HG02870 (cell line): Measurements from ENCODE around the gene ZNF516.

ENCODE experiments used
- ATAC-seq: cut with Tn5 transposase; IDR thresholded peaks from one replicate; pipeline ENCODE4 v1.9.1; 2021; ENCODE audit warnings: mild to moderate bottlenecking, moderate library complexity; ENCODE audit not compliant: unreplicated experiment

ZNF516 gene

DNA sequence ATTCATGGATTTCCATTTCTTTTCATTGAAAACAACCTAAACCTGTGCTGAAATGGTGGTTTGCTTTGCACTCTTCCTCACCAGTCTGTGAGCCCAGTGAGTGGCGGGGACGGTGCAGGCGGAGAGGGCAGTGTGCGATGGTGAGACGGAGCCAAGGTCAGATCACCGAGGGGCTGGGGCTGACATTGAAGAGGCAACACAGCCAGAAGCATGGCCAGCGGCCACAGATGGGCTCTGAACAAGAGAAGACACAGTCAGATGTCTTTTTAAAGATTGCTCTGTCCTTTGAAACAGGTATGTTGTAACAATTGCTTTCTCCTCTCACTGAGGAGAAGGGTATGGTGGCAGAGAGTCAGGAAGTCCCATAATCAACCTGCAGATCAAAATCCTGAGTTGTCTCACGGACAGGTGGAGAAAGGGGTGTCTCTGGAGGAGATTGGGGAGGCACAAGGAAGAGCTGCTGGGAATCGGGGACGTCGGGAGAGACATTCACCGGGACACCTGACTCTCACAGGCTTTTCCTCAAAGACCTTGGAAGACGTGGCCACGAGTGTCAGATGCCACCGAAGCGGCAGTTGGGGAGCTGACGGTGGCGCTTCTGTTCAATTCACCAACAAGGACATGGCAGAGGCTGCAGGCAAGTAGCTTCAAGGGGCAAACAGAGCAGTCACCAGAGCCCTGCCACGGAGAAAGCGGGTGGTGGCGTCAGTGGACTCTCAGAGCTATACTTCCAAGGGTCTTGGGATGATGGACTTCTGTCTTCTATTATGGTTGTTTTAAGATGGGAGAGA lies 12.1 kb upstream of the ZNF516 start:
- ATAC-seq: no peak

DNA sequence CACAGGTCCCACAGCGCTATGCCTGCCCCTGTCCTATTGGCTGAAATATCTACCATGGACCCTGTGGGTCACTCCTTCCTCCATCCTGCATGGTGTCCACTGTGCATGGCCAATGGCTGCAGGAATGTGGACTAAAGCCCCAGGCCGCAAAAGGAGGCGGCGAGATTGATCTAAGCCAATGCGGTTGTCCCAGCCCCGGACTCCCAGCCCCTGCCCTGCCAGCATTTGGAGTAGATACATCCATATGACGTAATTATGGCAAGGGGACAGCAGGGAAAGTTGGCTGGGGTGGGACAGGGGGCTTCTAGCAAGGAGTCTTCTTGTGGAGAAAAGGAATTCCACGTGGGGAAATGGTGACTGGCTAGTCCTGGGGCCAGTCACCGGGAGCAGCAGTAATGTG lies 11.4 kb upstream of the ZNF516 start:
- no peak for ATAC-seq

DNA sequence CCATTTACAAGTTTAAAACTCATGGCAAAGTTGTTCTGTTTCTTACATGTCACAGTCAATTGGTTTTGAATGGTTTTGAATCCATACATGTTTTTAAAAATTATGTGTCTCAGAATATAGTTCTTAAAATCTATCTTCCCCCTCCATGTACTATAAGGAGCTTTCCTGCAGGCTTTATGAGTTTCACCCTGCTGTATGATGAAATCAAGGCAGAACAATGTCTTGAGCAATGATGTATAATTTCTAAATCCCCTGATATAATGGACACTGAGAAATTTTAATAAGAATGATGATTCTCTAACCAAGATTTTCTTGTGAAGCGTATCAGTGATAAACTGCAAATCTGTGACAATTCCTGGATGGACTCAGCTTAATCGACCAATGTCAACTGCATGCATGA lies 10.6 kb upstream of the ZNF516 start:
- no peak for ATAC-seq

DNA sequence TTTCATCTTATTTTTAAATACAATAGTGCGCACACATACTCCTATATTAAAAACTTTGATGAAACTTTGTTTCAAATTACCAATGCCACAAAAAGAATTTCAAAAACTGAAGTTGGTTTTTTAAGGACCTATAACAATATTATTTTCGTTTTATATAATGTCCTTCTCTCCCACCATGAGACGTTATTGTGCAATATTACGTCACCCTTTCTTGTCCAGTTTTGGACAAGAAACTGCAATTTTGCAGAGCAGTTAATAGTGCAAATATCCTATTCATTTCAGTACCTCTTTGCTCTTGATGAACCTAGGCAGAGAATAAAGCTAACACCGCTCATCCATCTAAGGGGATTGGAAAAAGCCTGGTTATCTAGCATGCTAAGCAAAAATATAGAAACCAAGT lies 9.7 kb upstream of the ZNF516 start:
- ATAC-seq: no peak

DNA sequence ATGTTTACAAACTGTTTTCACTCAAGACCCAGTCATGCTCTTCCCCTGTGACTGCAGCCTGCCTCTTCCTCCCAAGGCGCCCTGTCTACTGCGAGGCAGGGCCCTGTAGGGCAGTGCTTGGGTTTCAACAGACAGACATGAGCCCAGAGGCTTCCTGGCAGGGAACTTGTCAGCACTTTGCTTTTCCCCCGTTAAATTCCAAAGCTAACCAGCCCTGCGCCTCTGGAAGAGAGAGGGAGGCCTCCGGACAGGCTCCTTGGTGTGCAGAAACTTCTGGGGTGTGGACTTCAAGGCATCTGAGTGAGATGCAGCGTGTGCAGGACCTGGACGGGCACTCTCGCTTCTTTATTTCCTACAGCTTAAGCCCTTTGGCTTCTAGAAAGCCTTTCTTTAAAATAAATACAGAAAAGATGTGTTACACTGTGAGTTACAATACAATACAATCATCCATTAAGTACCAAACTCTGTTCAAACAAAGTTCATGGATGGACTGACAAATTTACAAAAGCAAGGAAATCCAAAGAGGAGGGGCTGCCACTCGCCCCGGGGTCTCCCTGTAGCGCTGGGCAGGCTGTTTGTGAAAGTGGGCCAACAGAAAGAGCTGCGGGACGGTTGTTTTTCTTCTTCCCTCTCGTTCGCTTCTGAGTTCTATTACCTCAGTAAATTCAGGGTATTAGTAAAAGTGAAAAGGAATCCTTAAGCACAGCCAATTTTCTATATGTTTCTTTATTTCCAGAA lies 8.8 kb upstream of the ZNF516 start:
- no peak for ATAC-seq

DNA sequence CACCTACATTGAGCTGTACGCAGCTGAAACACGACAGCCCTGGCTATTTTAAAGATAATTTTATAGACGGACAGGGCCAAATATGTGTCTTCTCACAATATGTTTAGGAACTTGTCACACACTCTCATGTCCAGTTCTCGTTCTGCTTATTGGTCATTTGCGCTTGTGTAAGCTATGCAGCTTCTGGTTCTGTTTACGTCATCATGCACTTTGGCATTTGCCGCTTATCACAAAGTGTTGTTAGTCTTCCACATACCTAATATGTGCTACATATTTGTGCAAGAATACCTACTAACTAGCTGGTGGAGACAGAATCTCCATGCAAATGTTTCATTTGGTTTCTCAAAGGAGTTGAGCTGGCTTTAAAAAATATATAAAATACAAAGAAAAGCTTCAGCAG lies 7.5 kb upstream of the ZNF516 start:
- ATAC-seq: no peak

DNA sequence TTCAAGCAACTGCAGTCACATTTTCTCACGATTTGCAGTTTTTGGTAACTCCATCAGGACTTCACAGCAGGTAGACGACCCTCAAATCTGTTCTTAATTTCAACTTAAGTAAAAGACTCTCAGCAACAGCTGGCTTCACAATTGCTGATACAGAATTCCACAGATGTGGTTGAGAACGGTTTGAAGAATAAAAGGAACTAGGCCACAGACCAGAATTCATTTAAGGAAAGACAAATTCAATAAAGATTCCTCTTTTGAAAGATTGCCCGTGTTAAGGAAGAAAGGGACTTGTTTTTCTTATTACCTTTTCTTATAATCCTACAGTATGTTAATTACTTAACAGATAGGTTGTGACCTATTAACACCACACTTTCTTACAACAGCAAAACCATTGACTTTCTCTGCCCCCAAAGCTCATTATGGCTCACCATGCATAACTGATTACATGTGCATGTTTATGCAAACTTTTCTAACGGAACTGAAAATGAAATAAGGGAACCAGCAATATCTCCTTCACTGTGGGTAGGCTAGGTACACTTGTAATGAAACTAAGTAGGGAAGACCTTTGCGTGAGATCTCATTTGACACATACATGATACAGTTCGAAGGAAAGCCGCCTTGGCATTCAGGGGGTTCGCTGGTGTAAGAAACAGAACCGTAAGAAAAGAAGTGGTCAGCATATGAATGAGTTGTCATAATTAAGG lies 4.7 kb upstream of the ZNF516 start:
- peak; percentile 93 for ATAC-seq

DNA sequence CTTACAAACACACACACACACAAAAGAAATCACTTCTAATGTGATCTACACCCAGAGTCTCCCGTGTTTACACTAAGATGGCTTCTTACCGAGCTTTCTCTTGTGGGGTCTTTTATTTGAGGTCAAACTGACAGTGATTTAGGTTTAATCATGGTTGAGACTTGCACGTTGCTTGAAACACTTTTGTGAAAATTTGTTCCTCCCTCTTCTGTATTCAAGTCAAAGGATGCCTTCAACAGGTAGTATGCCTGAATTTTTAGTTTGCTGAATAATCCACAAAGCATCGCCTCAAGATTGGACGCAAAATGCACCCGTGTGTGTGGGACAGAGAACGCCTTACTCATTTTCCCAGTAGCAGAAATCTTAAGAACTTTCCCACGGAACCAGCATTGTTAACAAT lies 4.0 kb upstream of the ZNF516 start:
- ATAC-seq: no peak

DNA sequence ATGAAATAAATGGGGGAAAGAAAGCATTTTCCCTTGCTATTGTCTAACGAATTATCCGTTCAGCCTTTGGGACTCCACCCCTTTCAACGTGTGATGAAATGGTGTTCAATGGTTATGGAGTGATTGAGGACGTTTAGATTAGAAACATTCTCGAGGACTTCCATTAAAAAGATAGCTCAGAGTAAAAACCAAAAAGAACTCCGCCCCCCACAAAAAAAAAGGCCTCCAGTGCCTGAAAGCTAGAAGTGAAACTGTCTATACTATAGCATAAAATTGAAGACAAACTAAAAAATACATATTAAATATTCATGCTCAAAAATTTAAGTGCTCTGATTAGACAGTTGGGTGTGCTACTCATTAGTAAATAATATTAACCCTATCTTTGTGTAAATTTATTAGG lies 3.0 kb upstream of the ZNF516 start:
- no peak for ATAC-seq

DNA sequence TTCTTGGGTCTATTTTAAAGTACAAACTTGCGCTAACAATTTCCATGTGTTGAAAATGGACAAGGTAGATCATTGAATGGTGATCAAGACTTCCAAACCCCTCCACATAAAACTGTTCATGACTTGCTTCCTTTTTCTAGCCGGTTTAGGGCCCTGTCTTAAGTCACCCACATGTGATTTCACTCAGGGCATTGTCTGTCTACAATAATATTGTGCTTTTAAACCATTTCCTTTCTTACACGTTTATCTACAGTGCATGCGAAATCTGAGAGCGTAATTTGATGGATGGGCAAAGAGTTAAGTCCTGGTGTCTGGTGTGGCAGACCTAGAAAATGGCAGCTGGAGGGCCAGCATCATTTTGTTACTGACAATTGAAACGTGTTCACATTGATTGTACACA lies 2.0 kb upstream of the ZNF516 start:
- ATAC-seq: no peak

DNA sequence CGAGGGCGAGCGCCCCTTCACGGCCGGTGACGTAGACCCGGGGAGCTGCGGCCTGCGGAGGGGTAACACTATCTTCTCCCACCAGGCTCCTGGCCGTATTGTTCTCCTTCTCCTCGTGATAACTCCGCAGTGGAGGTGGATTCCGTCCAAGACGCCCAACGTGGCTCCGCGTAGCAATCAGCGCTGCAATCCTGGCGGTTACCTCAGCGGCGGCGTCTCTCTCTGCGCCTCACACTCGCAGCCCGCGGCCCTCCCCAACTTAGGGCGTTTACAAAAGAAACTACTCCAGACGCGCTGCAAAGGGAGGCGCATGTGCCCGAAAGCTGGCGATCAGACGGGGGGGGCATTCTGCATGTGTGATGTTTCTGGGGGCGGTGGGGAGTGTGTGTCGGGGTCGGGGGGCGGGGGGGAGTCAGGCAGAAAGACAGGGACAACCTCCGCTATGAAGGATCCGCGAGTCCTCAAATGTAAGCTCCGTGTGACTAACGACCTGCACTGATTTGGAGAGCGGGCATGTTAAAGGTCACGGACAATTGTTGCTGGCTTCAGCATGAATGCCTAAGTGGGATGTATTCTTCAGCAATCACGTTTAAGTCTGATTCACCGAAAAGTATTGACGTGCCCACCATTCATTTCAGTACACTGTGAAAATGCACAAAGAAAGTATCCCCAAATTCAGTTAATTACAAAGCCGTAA lies 1.3 kb upstream of the ZNF516 start:
- no peak for ATAC-seq

DNA sequence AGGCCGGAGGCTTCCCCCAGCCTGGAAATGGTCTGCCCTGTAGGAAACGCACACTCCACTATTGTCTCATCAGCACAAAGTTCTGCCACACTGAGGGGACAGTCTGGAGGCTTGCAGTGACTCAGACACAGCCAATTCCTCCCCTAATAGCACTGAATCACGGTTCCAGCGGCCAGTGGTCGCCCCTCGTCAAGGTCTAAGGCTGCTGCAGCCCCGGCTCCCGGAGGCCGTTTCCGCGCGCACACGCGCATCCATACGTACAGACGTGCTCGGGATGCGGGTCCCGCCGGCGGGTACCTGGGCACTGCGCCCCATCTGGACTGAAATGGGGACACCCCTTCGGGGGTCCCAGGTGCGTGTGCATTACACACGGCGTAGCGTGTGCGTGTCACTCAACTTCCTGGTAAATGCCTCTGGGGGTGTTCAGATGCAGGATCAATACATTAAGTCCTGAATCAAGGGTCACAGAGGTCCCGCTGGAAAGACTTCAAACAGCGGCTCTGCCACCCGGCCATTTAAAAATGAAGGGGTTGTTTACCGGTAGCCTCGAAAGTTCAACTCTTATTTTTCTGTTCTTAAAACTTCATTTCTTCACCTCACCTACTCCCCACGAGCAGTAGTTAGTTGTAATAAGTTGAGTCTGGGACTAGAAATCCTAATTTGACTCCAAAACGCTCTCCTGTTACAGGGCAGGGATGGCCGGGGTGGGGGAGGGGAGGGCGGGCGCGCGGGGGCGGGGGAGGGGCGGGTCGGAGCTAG lies 572 bp upstream of the ZNF516 start:
- no peak for ATAC-seq

DNA sequence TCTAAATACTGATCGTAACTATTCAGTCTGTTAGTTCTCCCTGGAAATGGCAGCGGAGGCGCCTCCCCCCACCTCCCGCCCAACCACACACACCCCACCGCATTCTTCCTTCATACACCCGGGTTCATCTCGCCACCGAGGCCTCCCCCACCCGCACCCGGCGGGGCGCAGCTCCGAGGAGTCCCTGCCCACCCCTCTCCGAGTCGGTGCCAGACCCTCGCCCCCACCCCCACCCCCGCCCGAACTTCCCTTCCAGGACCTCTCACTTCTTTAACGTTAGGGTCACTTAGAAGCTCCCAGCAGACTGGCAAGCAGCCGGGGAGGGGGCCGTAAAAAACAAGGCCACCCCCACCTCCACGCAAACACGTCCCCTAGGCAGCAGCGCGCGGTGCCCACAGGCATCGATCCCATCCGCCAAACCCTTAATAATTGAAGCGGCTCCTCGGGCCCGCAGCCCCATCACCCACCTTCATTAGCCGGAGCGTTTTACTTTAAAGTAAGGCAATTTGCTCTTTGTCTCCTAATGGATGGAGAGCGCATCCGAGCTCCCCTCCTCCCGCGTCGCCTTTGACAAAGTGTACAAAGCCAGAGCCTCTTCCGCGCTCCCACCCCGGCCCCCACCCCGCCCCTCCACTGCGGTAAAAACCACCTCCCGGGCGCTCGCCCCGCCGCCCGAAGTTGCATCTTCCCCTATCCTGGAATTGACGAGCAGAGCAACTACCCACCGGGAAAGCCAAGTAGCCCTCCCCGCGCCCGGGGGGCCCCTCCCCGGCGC lies 624 bp downstream of the ZNF516 start:
- ATAC-seq: no peak

DNA sequence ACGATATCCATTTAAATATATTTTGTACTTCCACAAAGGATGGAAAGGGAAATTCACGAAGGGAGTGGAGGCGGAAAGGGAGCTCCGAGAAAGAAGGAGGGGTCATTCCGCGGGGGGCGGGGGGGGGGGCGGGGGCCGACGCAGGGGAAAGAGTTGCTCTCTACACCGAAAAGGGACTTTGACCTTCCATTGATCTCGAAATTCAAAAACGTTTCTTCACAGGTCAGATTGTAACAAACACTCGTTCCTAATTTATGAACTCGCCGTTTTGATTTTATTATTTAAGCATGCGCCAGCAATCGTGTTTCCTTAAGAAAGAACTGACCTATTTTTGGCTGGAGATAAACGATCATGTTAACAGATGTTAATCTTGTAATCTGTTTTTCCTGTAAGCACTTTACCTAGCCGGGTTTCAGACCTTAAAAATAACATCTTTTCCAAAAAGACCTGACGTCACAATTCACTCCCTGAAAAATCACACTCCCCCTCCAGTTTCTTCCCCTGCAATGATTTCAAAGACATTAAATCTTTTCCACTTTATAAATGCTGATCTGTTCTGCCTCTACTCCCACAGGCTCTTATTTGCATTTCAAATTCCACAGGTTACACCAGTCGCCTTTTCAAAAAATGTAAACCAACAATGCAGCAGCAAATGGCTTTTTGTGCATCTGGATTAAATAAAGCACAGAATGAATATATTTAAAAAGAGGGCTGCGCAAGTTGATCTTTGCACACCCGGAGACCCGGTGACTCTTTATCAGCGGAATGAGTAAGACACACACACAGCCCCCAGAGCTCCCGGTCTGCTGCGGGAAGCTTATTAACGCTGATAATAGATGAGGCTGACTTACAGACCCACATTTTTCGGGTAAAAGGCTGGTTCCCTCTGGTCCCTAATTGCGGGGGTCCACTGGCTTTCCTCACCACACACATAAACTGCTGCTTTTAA lies 1.6 kb downstream of the ZNF516 start:
- ATAC-seq: peak; percentile 12

DNA sequence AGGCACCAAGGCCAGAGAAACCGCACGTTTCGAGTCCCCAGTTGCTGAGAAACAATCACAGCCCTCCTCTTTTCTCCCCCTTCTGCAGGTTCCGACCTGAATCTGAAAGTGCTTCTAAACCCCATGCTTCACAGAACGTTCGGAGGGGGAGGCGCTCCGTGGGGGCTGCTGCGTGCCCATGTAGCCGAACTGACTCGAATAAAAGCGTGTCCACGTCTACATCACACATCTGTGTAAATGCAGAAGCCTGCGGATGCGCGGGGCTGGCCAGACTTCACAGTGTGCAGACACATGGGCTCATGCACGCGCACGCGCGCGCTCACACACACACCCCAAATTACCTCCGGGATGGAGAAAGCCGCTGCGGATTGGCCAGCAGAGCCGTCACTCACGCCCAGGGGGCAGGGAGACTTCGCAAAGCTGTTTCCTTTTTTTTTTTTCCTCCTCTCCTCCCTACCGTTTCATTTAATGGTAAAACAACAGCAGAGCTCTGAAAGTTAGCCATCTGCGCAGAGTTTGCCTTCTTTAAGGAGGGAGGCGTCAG lies 2.3 kb downstream of the ZNF516 start:
- ATAC-seq: peak; percentile 75

DNA sequence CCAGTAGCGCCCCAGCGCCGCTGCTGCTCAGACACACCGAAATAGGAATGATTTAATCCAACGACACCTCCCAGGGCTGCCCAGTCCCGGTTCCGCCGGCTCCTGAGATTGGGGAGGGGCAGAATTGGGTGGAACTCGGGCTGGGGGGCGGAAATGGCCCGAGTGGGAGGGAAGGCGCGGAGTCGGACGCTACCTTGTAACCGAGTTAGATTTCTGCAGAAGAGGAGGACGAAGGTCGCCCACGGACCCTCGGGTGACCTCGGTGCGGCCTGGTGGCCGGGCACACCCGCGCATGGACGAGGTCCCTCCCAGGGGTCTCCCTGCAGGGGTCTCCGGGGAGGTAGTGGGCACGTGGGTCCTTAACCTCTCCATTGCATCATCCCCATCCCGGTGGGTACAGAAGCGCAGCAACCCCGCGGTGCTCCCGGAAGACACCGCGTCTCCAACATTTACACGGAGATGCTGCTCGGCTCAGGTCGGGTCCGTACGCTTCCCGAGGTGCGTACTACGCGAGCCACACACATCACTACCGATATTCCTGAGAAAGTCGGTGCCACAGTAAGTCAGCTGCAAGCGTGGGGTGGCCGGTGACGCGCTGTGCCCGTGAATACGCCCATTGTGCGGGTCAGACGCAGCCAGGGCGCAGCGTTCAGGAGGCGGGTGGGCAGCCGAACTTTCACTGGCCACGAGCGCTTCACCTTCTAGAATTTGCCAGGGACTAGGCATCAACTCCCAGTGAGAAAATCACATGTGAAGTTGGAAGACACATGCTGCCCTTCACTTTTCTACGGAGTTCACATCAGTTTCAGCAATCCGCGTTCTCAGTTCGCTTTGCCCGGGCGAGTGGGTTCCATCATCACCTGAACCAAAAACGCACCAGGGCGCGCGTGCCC lies 3.0 kb downstream of the ZNF516 start:
- no peak for ATAC-seq

DNA sequence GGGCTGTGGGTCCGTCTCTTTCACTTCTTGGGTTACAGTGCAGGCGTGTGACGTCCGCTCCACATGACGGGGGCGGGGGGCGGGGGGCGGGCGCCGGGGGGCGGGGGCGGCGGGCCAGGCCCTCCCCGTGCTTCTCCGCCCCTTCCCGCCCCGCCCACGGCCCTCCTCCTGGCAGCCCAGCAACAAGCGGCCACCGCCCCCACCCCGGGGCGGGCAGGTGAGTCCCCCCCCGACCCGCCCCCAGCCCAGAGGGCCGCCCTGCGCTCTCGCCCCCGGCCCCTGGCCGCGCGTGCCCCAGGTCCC lies 3.6 kb downstream of the ZNF516 start:
- no peak for ATAC-seq
